ENCODE data around the gene MCCC1. TPM values are rescaled to one million over a fixed set of nuclear protein-coding genes. Genes with fewer than 3 reads are reported as not detected.

MCCC1 gene
- total RNA-seq, 4 donors from 2014 or later, result 24.8 to 58.7 (median 34.7) TPM

GRCh38 chr3:183087184-183087583, 12.1 kb downstream of the MCCC1 start:
- no peak for TF ChIP-seq EP300 (IDR thresholded peaks at IDR 0.05)
- no peak for TF ChIP-seq CTCF (IDR thresholded peaks at IDR 0.05)
- TF ChIP-seq POLR2AphosphoS5 (IDR thresholded peaks at IDR 0.05), result no peak
- TF ChIP-seq POLR2A (IDR thresholded peaks at IDR 0.05), result no peak
- DNase-seq (ENCODE audit: low spot score in 2 of 2), result no peak
- Histone ChIP-seq H3K27me3 (no peaks in the 10 kb centered on the region), H3K4me1 (no peaks in the 10 kb centered on the region), H3K27ac (no peak overlapping the region), H3K4me3 (no peak overlapping the region), H3K36me3 (peaks cover 90% of the 10 kb centered on the region), H3K9me3 (no peaks in the 10 kb centered on the region)
- WGBS, result 89% methylated on average over 2 of the region's 2 CpGs

GRCh38 chr3:183085634-183086390, 13.5 kb downstream of the MCCC1 start:
- 89% methylated on average over 9 of the region's 9 CpGs for WGBS
- Histone ChIP-seq H3K36me3 (peaks cover 90% of the 10 kb centered on the region), H3K4me1 (no peaks in the 10 kb centered on the region), H3K9me3 (no peaks in the 10 kb centered on the region), H3K27ac (no peak overlapping the region), H3K27me3 (no peaks in the 10 kb centered on the region), H3K4me3 (no peak overlapping the region)
- TF ChIP-seq CTCF (IDR thresholded peaks at IDR 0.05) (no peak), POLR2AphosphoS5 (IDR thresholded peaks at IDR 0.05) (no peak), POLR2A (IDR thresholded peaks at IDR 0.05) (no peak)
- no peak for DNase-seq (ENCODE audit: low spot score in 2 of 2)

- H3K27me3 ChIP-seq, result no peaks in the 10 kb centered on the region
- no peak overlapping the region for H3K27ac ChIP-seq
- peaks cover 84% of the 10 kb centered on the region for H3K36me3 ChIP-seq
- WGBS, result 88% methylated on average over 9 of the region's 9 CpGs
- DNase-seq (ENCODE audit: low spot score in 2 of 2), result no peak
- H3K4me1 ChIP-seq, result no peaks in the 10 kb centered on the region
- no peaks in the 10 kb centered on the region for H3K9me3 ChIP-seq
- no peak for TF ChIP-seq POLR2AphosphoS5 (IDR thresholded peaks at IDR 0.05)
- TF ChIP-seq POLR2A (IDR thresholded peaks at IDR 0.05), result no peak
- no peak for TF ChIP-seq CTCF (IDR thresholded peaks at IDR 0.05)
- no peak for TF ChIP-seq EP300 (IDR thresholded peaks at IDR 0.05)
- H3K4me3 ChIP-seq, result no peak overlapping the region
Measured at GRCh38 chr3:183082355-183082915, 16.9 kb downstream of the MCCC1 start.

- no peak for TF ChIP-seq POLR2AphosphoS5 (IDR thresholded peaks at IDR 0.05)
- TF ChIP-seq POLR2A (IDR thresholded peaks at IDR 0.05), result no peak
- no peak for TF ChIP-seq EP300 (IDR thresholded peaks at IDR 0.05)
- no peak for TF ChIP-seq CTCF (IDR thresholded peaks at IDR 0.05)
Measured at GRCh38 chr3:183081459-183082183, 17.7 kb downstream of the MCCC1 start.

GRCh38 chr3:183080628-183081027, 18.7 kb downstream of the MCCC1 start:
- H3K36me3 ChIP-seq, result peaks cover 69% of the 10 kb centered on the region
- H3K4me3 ChIP-seq, result no peak overlapping the region
- no peaks in the 10 kb centered on the region for H3K9me3 ChIP-seq
- 96% methylated on average over 3 of the region's 3 CpGs for WGBS
- no peaks in the 10 kb centered on the region for H3K4me1 ChIP-seq
- TF ChIP-seq EP300 (IDR thresholded peaks at IDR 0.05) (no peak), POLR2AphosphoS5 (IDR thresholded peaks at IDR 0.05) (no peak), CTCF (IDR thresholded peaks at IDR 0.05) (no peak), POLR2A (IDR thresholded peaks at IDR 0.05) (no peak)
- no peak overlapping the region for H3K27ac ChIP-seq
- H3K27me3 ChIP-seq, result no peaks in the 10 kb centered on the region
- no peak for DNase-seq (ENCODE audit: low spot score in 2 of 2)

More at GRCh38 chr3:183081459-183082183, 17.7 kb downstream of the MCCC1 start:
- Histone ChIP-seq H3K27ac (no peak overlapping the region), H3K27me3 (no peaks in the 10 kb centered on the region), H3K9me3 (no peaks in the 10 kb centered on the region), H3K36me3 (peaks cover 77% of the 10 kb centered on the region), H3K4me3 (no peak overlapping the region), H3K4me1 (no peaks in the 10 kb centered on the region)
- DNase-seq (ENCODE audit: low spot score in 2 of 2), result no peak
- WGBS, result 82% methylated on average over 5 of the region's 6 CpGs

Measured in suprapubic skin (tissue), 4 donors.